Ovary (tissue), 9 donors: ENCODE data around the gene SLC19A1. TPM values are rescaled to one million over a fixed set of nuclear protein-coding genes. Genes with fewer than 3 reads are reported as not detected.

Experiments used
- DNase-seq, 5 donors: peaks; one replicate each; pipeline ENCODE4 v3.0.0-alpha.2; 2019 to 2020
- H3K27ac ChIP-seq, 2 donors: fragments of 200-600 bp; one replicate each; pipeline versions ENCODE4 v1.5.1 to v1.8.0; 2019 to 2022
- H3K27me3 ChIP-seq: fragments of 200-600 bp; one replicate; pipeline ENCODE4 v1.8.0; 2022
- H3K36me3 ChIP-seq: fragments of 200-600 bp; sonication (generic); one replicate; pipeline ENCODE4 v1.5.1; 2019
- H3K4me1 ChIP-seq: one replicate; pipeline ENCODE4 v1.8.1; 2013; ENCODE audit warnings: mild to moderate bottlenecking, moderate library complexity; ENCODE audit not compliant: insufficient read depth
- H3K4me3 ChIP-seq: fragments of 200-600 bp; sonication (generic); one replicate; pipeline ENCODE4 v1.5.1; 2017
- H3K9me3 ChIP-seq, 2 donors: fragments of 200-600 bp in 1 of 2; sonication (generic) in 1 of 2; one replicate each; pipeline versions ENCODE4 v1.5.1 to v1.8.1; 2013 to 2019; ENCODE audit warnings: mild to moderate bottlenecking in 1 of 2, moderate library complexity in 1 of 2
- EP300 ChIP-seq: sonication (generic); formaldehyde crosslinking; IDR thresholded peaks from one replicate; pipeline ENCODE4 v1.6.1; 2017; ENCODE audit warnings: antibody characterized with exemption
- POLR2A ChIP-seq: fragments of 450-650 bp; IDR thresholded peaks from one replicate; pipeline ENCODE4 v1.6.1; 2017; ENCODE audit warnings: antibody characterized with exemption, mild to moderate bottlenecking, moderate library complexity
- WGBS, 3 donors: extraction: QIAGEN DNeasy Blood & Tissue Kit in 1 of 3; methylation state at CpG; one replicate each; pipeline versions ENCODE4 v1.1.5 to v1.1.7; 2013 to 2017; 5-methylcytosine and 5-hydroxymethylcytosine counted together
- intact Hi-C, 4 donors: fragments of 100-400 bp; cut with DNase I; formaldehyde crosslinking; loops; one replicate each; pipeline versions ENCODE4 v1.11.0 to v1.15.1; 2022 to 2023
- polyA plus RNA-seq, 2 donors: library from polyadenylated mRNA; stranded (reverse); fragments of 200-250 nt in 1 of 2; fragments of 350-450 nt in 1 of 2; fragmentation: Illumina TruSeq in 1 of 2; extraction: RNeasy Lipid Tissue Mini Kit (QIAGEN cat#74804) in 1 of 2; gene quantifications; one replicate each; pipeline ENCODE4 v1.2.3, GENCODE V29; 2013 to 2014
- total RNA-seq, 7 donors: library from RNA; depleted of rRNA in 2 of 7; stranded (reverse); fragments of >200 nt in 2 of 7; fragmentation: NEBNext Ultra II Directional in 3 of 7; extraction: Animal tissue kit (Norgen Biotek cat#: 25700) in 3 of 7; gene quantifications; one replicate each; pipeline versions ENCODE4 v1.1.0 to v1.2.4, GENCODE V29; 2016 to 2023
- TF ChIP-seq, protein P1 (sequence below), 3 donors: fragments of 450-650 bp in 2 of 3; fragments of 200-600 bp in 1 of 3; IDR thresholded peaks; one replicate each; pipeline versions ENCODE4 v1.5.1 to v1.8.0; 2016 to 2022; ENCODE audit warnings: antibody characterized with exemption in 3 of 3, mild to moderate bottlenecking in 1 of 3
- donor health status: DM: no; HTN: no; CAD: no; lungs with moderate emphysema.
- donor health status: DM: no; HTN: no; CAD: no.
- donor health status: Bipolar disorder and iron deficiency.
- donor health status: DM: yes; HTN: yes; CAD: no.
- donor health status: DM: no; HTN: no; CAD: no.
- donor health status: DM: yes; HTN: yes; CAD: no.

SLC19A1 gene
- total and polyA plus RNA-seq, 9 donors, result 0.88 to 18.2 (median 8.1) TPM

DNA sequence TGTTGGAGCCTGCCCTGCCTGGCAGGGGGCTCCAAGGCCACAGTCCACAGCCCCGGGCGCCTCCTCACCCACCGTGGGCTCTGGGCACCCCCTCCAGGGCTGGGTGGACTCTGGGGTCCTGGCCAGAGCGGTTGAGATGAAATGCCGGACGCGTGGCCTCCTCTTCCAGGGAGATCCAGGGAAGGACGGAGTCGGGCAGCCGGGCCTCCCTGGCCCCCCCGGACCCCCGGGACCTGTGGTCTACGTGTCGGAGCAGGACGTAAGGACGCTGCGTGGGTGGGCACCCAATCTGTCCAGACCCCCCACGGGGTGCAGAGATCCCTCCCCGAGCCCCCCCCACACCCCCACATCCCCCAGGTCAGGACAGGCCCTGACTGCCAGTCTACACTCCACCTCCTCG is 51.2 kb downstream of the SLC19A1 start:
- TF ChIP-seq POLR2A, result no peak
- TF ChIP-seq, protein P1, sequence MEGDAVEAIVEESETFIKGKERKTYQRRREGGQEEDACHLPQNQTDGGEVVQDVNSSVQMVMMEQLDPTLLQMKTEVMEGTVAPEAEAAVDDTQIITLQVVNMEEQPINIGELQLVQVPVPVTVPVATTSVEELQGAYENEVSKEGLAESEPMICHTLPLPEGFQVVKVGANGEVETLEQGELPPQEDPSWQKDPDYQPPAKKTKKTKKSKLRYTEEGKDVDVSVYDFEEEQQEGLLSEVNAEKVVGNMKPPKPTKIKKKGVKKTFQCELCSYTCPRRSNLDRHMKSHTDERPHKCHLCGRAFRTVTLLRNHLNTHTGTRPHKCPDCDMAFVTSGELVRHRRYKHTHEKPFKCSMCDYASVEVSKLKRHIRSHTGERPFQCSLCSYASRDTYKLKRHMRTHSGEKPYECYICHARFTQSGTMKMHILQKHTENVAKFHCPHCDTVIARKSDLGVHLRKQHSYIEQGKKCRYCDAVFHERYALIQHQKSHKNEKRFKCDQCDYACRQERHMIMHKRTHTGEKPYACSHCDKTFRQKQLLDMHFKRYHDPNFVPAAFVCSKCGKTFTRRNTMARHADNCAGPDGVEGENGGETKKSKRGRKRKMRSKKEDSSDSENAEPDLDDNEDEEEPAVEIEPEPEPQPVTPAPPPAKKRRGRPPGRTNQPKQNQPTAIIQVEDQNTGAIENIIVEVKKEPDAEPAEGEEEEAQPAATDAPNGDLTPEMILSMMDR (IDR thresholded peaks at IDR 0.05), result no peak
- no peak for TF ChIP-seq EP300

DNA sequence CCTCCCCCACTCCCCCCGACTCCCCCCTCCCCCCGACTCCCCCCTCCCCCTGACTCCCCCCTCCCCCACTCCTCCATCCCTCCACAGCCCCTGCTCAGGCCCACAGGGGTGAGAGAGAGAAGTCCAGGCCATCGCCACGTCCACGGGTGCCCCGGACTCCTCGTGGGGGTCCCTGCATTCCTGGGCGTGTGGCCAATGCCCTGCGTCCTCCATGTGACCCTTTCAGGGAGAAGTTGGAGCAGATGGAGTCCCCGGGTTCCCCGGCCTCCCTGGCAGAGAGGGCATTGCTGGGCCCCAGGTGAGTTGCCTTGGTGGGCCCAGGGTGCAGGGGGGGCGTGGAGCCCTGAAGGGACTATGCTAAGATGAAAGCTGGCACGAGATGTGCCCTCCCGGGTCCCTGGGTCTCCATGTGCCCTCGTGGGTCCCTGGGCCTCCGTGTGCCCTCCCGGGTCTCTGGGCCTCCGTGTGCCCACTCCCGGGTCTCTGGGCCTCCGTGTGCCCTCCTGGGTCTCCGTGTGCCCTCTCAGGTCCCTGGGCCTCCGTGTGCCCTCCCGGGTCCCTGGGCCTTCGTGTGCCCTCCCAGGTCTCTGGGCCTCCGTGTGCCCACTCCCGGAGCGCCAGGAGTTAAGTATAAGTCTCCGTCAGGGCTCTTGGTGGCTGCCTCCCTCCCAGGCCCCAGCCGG is 52.0 kb downstream of the SLC19A1 start:
- Histone ChIP-seq H3K4me3 (no peak overlapping the region), H3K36me3 (no peaks in the 10 kb centered on the region), H3K27ac (no peak overlapping the region), H3K4me1 (no peaks in the 10 kb centered on the region), H3K9me3 (no peaks in the 10 kb centered on the region), H3K27me3 (no peaks in the 10 kb centered on the region)
- intact Hi-C loops, result no loop called here
- no peak for DNase-seq
- TF ChIP-seq POLR2A (no peak), EP300 (no peak)
- TF ChIP-seq, protein P1 (IDR thresholded peaks at IDR 0.05), result no peak
- 70 to 90% (median 72%) methylated on average over 18 to 27 of the region's 29 CpGs for WGBS, 3 donors

More for the DNA sequence above, 51.2 kb downstream of the SLC19A1 start:
- Histone ChIP-seq H3K27me3 (no peaks in the 10 kb centered on the region), H3K9me3 (no peaks in the 10 kb centered on the region), H3K4me1 (no peaks in the 10 kb centered on the region), H3K36me3 (no peaks in the 10 kb centered on the region), H3K27ac (no peak overlapping the region), H3K4me3 (no peak overlapping the region)
- DNase-seq, result no peak
- 80 to 84% (median 81%) methylated on average over 13 to 20 of the region's 20 CpGs for WGBS, 3 donors
- intact Hi-C loops, result no loop called here

DNA sequence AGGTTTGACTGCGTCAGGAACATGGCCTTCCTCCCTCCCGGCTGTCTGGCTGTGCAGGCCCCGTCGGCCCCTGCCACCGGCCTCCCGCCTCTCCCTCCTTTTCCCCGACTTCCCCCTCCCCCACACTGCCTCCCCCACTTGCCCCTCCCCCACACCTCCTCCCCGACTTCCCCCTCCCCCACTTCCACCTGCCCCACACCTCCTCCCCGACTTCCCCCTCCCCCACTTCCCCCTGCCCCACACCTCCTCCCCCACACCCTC is 52.6 kb downstream of the SLC19A1 start:
- no peaks in the 10 kb centered on the region for H3K27me3 ChIP-seq
- no peaks in the 10 kb centered on the region for H3K36me3 ChIP-seq
- no peak overlapping the region for H3K4me3 ChIP-seq
- no peak for DNase-seq
- no peaks in the 10 kb centered on the region for H3K9me3 ChIP-seq
- 43 to 54% (median 51%) methylated on average over 9 of the region's 9 CpGs for WGBS, 3 donors
- no peak overlapping the region for H3K27ac ChIP-seq
- no peaks in the 10 kb centered on the region for H3K4me1 ChIP-seq
- intact Hi-C loops, result no loop called here
- no peak for TF ChIP-seq POLR2A
- TF ChIP-seq, protein P1 (IDR thresholded peaks at IDR 0.05), result no peak
- TF ChIP-seq EP300, result no peak

DNA sequence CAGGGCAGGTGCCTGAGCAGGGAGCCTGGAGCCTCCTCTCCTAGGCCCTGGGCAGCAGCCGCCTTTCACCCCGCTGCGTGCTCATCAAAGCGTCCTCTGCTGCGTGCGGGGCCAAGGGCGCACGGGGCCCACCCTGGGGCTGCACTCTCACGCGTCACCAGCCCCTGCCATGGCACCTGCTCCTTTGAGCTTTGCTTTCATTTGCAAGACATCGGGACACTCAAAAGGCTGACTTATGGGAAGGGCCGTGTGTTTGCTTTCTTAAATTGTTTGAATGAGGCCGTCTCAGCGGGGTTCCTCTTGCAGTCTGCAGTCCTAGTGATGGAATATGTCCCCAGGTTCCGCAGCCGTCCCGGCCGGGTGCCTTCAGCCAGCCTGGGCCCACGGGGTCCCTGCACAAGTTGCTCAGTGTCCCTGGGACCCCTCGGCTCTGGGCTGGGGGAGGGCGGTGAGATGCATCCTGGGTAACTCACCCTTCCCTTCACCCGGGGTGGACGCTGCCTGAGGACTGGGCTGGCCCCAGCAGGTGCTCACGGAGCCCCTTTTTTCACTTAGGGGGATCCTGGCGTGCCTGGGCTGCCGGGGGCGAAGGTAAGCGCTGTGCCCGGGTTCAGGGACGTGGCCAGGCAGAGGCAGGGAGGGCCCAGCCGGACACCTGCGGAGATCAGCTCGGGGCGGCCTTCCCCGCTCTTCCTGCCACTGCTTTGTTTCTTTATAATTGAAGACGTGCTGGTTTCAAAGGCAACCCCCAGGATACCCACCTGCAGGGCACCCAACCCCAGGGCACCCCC is 53.1 kb downstream of the SLC19A1 start:
- no peak overlapping the region for H3K4me3 ChIP-seq
- intact Hi-C loops, result no loop called here
- no peaks in the 10 kb centered on the region for H3K4me1 ChIP-seq
- DNase-seq, result no peak
- H3K27ac ChIP-seq, result no peak overlapping the region
- H3K9me3 ChIP-seq, result no peaks in the 10 kb centered on the region
- H3K36me3 ChIP-seq, result no peaks in the 10 kb centered on the region
- 86 to 89% (median 88%) methylated on average over 35 to 36 of the region's 36 CpGs for WGBS, 3 donors
- TF ChIP-seq POLR2A (no peak), EP300 (no peak)
- TF ChIP-seq, protein P1 (IDR thresholded peaks at IDR 0.05), result no peak
- H3K27me3 ChIP-seq, result no peaks in the 10 kb centered on the region
